K562 (cell line): ENCODE results near the gene GJA5. TPM values are rescaled to one million over a fixed set of nuclear protein-coding genes. Genes with fewer than 3 reads are reported as not detected.

Source experiments
- ATAC-seq: fragments of 200-7000 bp; cut with Tn5 transposase; 3 replicates; pipeline ENCODE4 v1.9.1; 2020; ENCODE audit warnings: moderate library complexity
- BruUV-seq: library from RNA; stranded (reverse); fragments of 400-500 nt; replicated peaks from 2 replicates; lab custom pipeline; 2021; lab: Mats Ljungman, UMichigan
- CTCF ChIA-PET: fragments of 300-600 bp; formaldehyde crosslinking; extraction: SDS; loops from one replicate; lab custom pipeline; 2021; ENCODE audit warnings: low intra/inter-chr PET ratio; lab: Yijun Ruan, JAX
- POLR2A ChIA-PET: fragments of 300-600, 350-650 bp; sonication (Branson Sonifier 250); formaldehyde crosslinking; extraction: SDS; loops from one replicate; lab custom pipeline; 2021; ENCODE audit warnings: antibody characterized with exemption, inconsistent platforms; lab: Yijun Ruan, JAX
- DNase-seq, 4 experiments: peaks; one replicate each; pipeline versions ENCODE4 v3.0.0 to v3.0.0-alpha.2; 2011 to 2018; ENCODE audit warnings: low spot score in 3 of 4, mixed read lengths in 3 of 4; ENCODE audit errors: extremely low read depth in 1 of 4
- FAIRE-seq: peaks from 2 replicates; lab custom pipeline; 2011; peaks lifted over from hg19 to GRCh38; lab: Jason Lieb, UNC
- H2AFZ ChIP-seq: 2 replicates; pipeline ENCODE4 v1.6.0; 2011; ENCODE audit warnings: low read depth, low read length, control low read depth, inconsistent platforms
- H3K27ac ChIP-seq: fragments of 200-600 bp; 3 replicates; pipeline ENCODE4 v1.8.0; 2011; ENCODE audit warnings: low read depth, mild to moderate bottlenecking, control low read depth, inconsistent platforms, low read length, moderate library complexity, mixed read lengths; ENCODE audit errors: extremely low read depth
- H3K27me3 ChIP-seq, 2 experiments: fragments of 300-600 bp in 1 of 2; 2 replicates in 1 of 2; 3 replicates in 1 of 2; pipeline versions ENCODE4 v1.6.0 to v1.8.0; 2011; ENCODE audit warnings: inconsistent platforms in 2 of 2, low read length in 2 of 2, mild to moderate bottlenecking in 1 of 2, mixed read lengths in 1 of 2, moderate library complexity in 1 of 2; ENCODE audit not compliant: control insufficient read depth in 2 of 2, insufficient read depth in 2 of 2
- H3K36me3 ChIP-seq: fragments of 300-600 bp; 3 replicates; pipeline ENCODE4 v1.8.0; 2011; ENCODE audit warnings: mild to moderate bottlenecking, low read length, inconsistent platforms; ENCODE audit not compliant: control insufficient read depth, insufficient read depth
- H3K4me1 ChIP-seq, 2 experiments: fragments of 200-600 bp in 1 of 2; replicated peaks in 1 of 2; 2 replicates in 1 of 2; 3 replicates in 1 of 2; pipeline versions ENCODE4 v1.5.1 to v1.8.0; 2011; ENCODE audit warnings: inconsistent platforms in 2 of 2, low read length in 2 of 2, mild to moderate bottlenecking in 1 of 2, mixed read lengths in 1 of 2, moderate library complexity in 1 of 2; ENCODE audit not compliant: control insufficient read depth in 2 of 2, insufficient read depth in 2 of 2
- H3K4me2 ChIP-seq: 2 replicates; pipeline ENCODE4 v1.6.1; 2011; ENCODE audit warnings: low read length, control low read depth, inconsistent platforms, mixed read lengths; ENCODE audit not compliant: insufficient read depth
- H3K4me3 ChIP-seq: fragments of 200-600 bp; sonication (generic), shearing (Covaris generic); 2 replicates; pipeline ENCODE4 v1.5.1; 2016; ENCODE audit warnings: control low read depth, inconsistent platforms
- H3K79me2 ChIP-seq: fragments of 200-600 bp; 3 replicates; pipeline ENCODE4 v1.8.0; 2011; ENCODE audit warnings: low read length, inconsistent platforms; ENCODE audit not compliant: control insufficient read depth, insufficient read depth
- H3K9ac ChIP-seq, 2 experiments: 2 replicates each; pipeline versions ENCODE4 v1.6.0 to v1.6.1; 2011; ENCODE audit warnings: low read depth in 2 of 2, low read length in 2 of 2, control low read depth in 1 of 2, inconsistent platforms in 1 of 2, mild to moderate bottlenecking in 1 of 2, mixed read lengths in 1 of 2; ENCODE audit not compliant: insufficient read depth in 1 of 2
- H3K9me1 ChIP-seq: one replicate; pipeline ENCODE4 v1.6.0; 2011; ENCODE audit warnings: inconsistent platforms, mild to moderate bottlenecking, low read length, moderate library complexity; ENCODE audit not compliant: control insufficient read depth, insufficient read depth
- H3K9me3 ChIP-seq: replicated peaks from 2 replicates; pipeline ENCODE4 v1.5.1; 2011; ENCODE audit warnings: low read depth, low read length, inconsistent platforms; ENCODE audit not compliant: control insufficient read depth, insufficient read depth
- H4K20me1 ChIP-seq: replicated peaks from 2 replicates; pipeline ENCODE4 v1.6.1; 2011; ENCODE audit warnings: low read length, inconsistent platforms, mixed read lengths; ENCODE audit not compliant: control insufficient read depth, insufficient read depth
- CREM ChIP-seq: IDR thresholded peaks from 2 replicates; pipeline ENCODE4 v1.6.1; 2014; ENCODE audit warnings: antibody characterized with exemption, low read depth
- CXXC5 ChIP-seq: fragments of 250-450 bp; sonication (Bioruptor Pico); IDR thresholded peaks from 2 replicates; pipeline ENCODE4 v1.8.0; 2022; ENCODE audit warnings: inconsistent platforms, mild to moderate bottlenecking, moderate library complexity
- DNMT1 ChIP-seq: fragments of 450-650 bp; IDR thresholded peaks from 2 replicates; pipeline ENCODE4 v1.6.1; 2016; ENCODE audit warnings: antibody characterized with exemption, mild to moderate bottlenecking
- HLTF ChIP-seq: fragments of 450-650 bp; IDR thresholded peaks from 2 replicates; pipeline ENCODE4 v1.6.1; 2016
- MAFF ChIP-seq: IDR thresholded peaks from 2 replicates; pipeline ENCODE4 v1.6.1; 2012; ENCODE audit warnings: low read length, improper control_type of control experiment
- TAL1 ChIP-seq: fragments of 450-650 bp; IDR thresholded peaks from 2 replicates; pipeline ENCODE4 v1.6.1; 2016; ENCODE audit warnings: mild to moderate bottlenecking
- YY1 ChIP-seq, 3 experiments: IDR thresholded peaks; 2 replicates each; pipeline ENCODE4 v1.6.1; 2011; ENCODE audit warnings: low read length in 2 of 3, mild to moderate bottlenecking in 2 of 3, moderate library complexity in 2 of 3, borderline replicate concordance in 1 of 3, control low read depth in 1 of 3, low read depth in 1 of 3; ENCODE audit not compliant: insufficient read depth in 3 of 3, insufficient replicate concordance in 2 of 3, control insufficient read depth in 1 of 3, insufficient read length in 1 of 3; ENCODE audit errors: extremely low read depth in 1 of 3
- ZNF561 ChIP-seq: fragments of 450-650 bp; formaldehyde crosslinking; conservative IDR thresholded peaks from 2 replicates; pipeline ENCODE4 v1.4.0; 2020; ENCODE audit warnings: mild to moderate bottlenecking, moderate library complexity
- ZNF589 ChIP-seq: fragments of 200-800 bp; sonication (Bioruptor generic); IDR thresholded peaks from 2 replicates; pipeline ENCODE4 v1.6.1; 2016; ENCODE audit warnings: low read depth, missing genetic modification characterization, missing compliant biosample characterization
- WGBS: fragments of 100-300 bp; shearing (Covaris generic); methylation state at CpG from one replicate; pipeline ENCODE4 v1.1.6; 2016; ENCODE audit warnings: low coverage, mixed read lengths; ENCODE audit not compliant: insufficient coverage; ENCODE audit errors: missing lambda C conversion rate; 5-methylcytosine and 5-hydroxymethylcytosine counted together
- in situ Hi-C: fragments of 300-500 bp; cut with MboI; formaldehyde crosslinking; loops from 4 replicates; pipeline ENCODE4 v1.15.0; 2018; ENCODE audit warnings: inconsistent platforms, mixed read lengths
- intact Hi-C: fragments of 100-400 bp; cut with micrococcal nuclease; formaldehyde crosslinking; loops from 2 replicates; pipeline ENCODE4 v1.14.2; 2022
- polyA plus RNA-seq, 8 experiments: library from polyadenylated mRNA; depleted of rRNA in 4 of 8; stranded (reverse) in 5 of 8; unstranded in 3 of 8; fragments of >200 nt; fragmentation: Nextera tagmentation in 2 of 8; fragmentation: Illumina TruSeq in 1 of 8; extraction: Ambion mirVana in 2 of 8; extraction: Trizol in 1 of 8; gene quantifications; 2 replicates each; pipeline versions ENCODE4 v1.2.1 to v1.2.3, GENCODE V29; 2011 to 2014; ENCODE audit warnings: inconsistent platforms in 1 of 8, missing spikeins in 1 of 8
- total RNA-seq, 7 experiments: library from RNA; depleted of rRNA in 6 of 7; stranded (reverse); fragments of >200 nt in 6 of 7; fragmentation: Illumina TruSeq in 2 of 7; extraction: Trizol in 2 of 7; gene quantifications; 2 replicates each; pipeline versions ENCODE4 v1.2.1 to v1.2.3, GENCODE V29; 2011 to 2021; ENCODE audit warnings: low replicate concordance in 1 of 7
- TF ChIP-seq, protein P1 (sequence below): fragments of 250-450 bp; sonication (Bioruptor Pico); IDR thresholded peaks from 2 replicates; pipeline ENCODE4 v1.4.0; 2020; ENCODE audit warnings: mild to moderate bottlenecking
- TF ChIP-seq, protein P2 (sequence below): IDR thresholded peaks from 2 replicates; pipeline ENCODE4 v1.6.1; 2012; ENCODE audit warnings: low read depth, low read length, improper control_type of control experiment, borderline replicate concordance
- TF ChIP-seq, protein P3 (sequence below): fragments of 450-650 bp; conservative IDR thresholded peaks from 2 replicates; pipeline ENCODE4 v1.6.1; 2016; ENCODE audit warnings: missing genetic modification characterization, low read depth, mild to moderate bottlenecking, missing compliant biosample characterization, moderate library complexity
- TF ChIP-seq, protein P4 (sequence below): fragments of 450-650 bp; IDR thresholded peaks from 2 replicates; pipeline ENCODE4 v1.6.1; 2016

The GJA5 gene
- total and polyA plus RNA-seq, 9 of the 15 experiments (the other 6 are each of a cell fraction or from before 2014, with no cell fraction given), result 0.07 TPM; not detected in 7

DNA sequence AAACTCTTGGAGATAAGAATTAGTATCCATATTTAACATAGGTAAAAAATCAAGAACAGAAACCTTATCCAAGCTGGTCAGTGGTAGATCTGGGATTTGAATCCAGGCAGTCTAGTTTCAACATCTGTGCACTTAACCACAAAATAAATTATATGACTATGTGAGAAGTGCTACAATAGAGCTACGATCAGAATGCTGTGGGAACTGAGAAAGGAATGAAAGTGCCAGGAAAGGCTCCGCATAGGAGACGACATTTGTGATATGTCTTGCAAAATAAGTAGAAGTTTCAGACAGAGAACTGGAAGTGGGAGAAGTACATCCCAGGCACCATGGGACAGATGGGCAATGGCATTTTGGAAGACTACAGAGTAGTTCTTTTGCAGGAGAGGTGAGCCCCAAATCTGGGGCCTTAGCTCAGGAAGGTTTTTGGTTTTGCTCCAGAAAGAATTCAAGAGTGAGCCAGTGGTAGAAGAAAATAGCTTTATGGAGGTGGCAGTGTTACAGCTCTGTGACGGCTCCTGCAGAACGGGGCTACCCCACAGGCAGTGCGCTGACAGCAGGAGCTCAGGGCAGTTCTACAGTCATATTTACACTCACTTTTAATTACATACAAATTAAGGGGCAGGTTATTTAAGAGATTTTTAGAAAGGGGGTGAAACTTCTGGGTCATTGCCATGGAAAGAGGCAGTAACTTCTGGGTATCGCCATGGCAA is 25.5 kb upstream of the GJA5 start:
- no peak for DNase-seq
- peaks cover 7 to 11% of the 10 kb centered on the region in 2 experiments; a peak in 4 of 5 replicates for H3K27me3 ChIP-seq
- WGBS, result 2% methylated on average over 7 of the region's 7 CpGs
- no peak overlapping the region for H3K27ac ChIP-seq
- no peaks in the 10 kb centered on the region for H3K79me2 ChIP-seq
- H3K9ac ChIP-seq, result no peak overlapping the region
- BruUV-seq, result no TSS peak
- no peaks in the 10 kb centered on the region; the same call in 1 of the 2 replicates for H4K20me1 ChIP-seq
- FAIRE-seq, result no peak
- POLR2A ChIA-PET, result no interaction called here
- CTCF ChIA-PET, result no interaction called here
- H3K36me3 ChIP-seq, result no peaks in the 10 kb centered on the region
- no peak overlapping the region for H3K4me2 ChIP-seq
- no peaks in the 10 kb centered on the region for H3K9me3 ChIP-seq
- no peaks in the 10 kb centered on the region for H3K9me1 ChIP-seq
- ATAC-seq, result no peak
- no peak overlapping the region for H2AFZ ChIP-seq
- in situ Hi-C loops, result no loop called here
- no peak overlapping the region for H3K4me3 ChIP-seq
- H3K4me1 ChIP-seq, result no peaks in the 10 kb centered on the region
- TF ChIP-seq ZNF589 (CRISPR knock-in tag) (no peak), CXXC5 (no peak), YY1 (IDR thresholded peaks at IDR 0.05; ENCODE audit: borderline replicate concordance in 1 of 3, control insufficient read depth in 1 of 3, extremely low read depth in 1 of 3, insufficient read depth in 3 of 3, insufficient read length in 1 of 3, insufficient replicate concordance in 2 of 3, low read depth in 1 of 3, low read length in 2 of 3) (no peak), ZNF561 (CRISPR knock-in tag) (no peak), DNMT1 (no peak), HLTF (no peak), MAFF (no peak), TAL1 (no peak), CREM (no peak)
- TF ChIP-seq, protein P1, sequence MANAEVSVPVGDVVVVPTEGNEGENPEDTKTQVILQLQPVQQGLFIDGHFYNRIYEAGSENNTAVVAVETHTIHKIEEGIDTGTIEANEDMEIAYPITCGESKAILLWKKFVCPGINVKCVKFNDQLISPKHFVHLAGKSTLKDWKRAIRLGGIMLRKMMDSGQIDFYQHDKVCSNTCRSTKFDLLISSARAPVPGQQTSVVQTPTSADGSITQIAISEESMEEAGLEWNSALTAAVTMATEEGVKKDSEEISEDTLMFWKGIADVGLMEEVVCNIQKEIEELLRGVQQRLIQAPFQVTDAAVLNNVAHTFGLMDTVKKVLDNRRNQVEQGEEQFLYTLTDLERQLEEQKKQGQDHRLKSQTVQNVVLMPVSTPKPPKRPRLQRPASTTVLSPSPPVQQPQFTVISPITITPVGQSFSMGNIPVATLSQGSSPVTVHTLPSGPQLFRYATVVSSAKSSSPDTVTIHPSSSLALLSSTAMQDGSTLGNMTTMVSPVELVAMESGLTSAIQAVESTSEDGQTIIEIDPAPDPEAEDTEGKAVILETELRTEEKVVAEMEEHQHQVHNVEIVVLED (CRISPR knock-in tag), result no peak
- TF ChIP-seq, protein P2, sequence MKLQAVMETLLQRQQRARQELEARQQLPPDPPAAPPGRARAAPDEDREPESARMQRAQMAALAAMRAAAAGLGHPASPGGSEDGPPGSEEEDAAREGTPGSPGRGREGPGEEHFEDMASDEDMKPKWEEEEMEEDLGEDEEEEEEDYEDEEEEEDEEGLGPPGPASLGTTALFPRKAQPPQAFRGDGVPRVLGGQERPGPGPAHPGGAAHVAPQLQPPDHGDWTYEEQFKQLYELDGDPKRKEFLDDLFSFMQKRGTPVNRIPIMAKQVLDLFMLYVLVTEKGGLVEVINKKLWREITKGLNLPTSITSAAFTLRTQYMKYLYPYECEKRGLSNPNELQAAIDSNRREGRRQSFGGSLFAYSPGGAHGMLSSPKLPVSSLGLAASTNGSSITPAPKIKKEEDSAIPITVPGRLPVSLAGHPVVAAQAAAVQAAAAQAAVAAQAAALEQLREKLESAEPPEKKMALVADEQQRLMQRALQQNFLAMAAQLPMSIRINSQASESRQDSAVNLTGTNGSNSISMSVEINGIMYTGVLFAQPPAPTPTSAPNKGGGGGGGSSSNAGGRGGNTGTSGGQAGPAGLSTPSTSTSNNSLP, result no peak
- TF ChIP-seq, protein P3, sequence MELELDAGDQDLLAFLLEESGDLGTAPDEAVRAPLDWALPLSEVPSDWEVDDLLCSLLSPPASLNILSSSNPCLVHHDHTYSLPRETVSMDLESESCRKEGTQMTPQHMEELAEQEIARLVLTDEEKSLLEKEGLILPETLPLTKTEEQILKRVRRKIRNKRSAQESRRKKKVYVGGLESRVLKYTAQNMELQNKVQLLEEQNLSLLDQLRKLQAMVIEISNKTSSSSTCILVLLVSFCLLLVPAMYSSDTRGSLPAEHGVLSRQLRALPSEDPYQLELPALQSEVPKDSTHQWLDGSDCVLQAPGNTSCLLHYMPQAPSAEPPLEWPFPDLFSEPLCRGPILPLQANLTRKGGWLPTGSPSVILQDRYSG (tag), result no peak
- TF ChIP-seq, protein P4, sequence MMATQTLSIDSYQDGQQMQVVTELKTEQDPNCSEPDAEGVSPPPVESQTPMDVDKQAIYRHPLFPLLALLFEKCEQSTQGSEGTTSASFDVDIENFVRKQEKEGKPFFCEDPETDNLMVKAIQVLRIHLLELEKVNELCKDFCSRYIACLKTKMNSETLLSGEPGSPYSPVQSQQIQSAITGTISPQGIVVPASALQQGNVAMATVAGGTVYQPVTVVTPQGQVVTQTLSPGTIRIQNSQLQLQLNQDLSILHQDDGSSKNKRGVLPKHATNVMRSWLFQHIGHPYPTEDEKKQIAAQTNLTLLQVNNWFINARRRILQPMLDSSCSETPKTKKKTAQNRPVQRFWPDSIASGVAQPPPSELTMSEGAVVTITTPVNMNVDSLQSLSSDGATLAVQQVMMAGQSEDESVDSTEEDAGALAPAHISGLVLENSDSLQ, result no peak
- intact Hi-C loops, result no loop called here
